Mesendoderm (in vitro differentiated cells): ENCODE data around the gene DOCK7.

Experiments used
- DNase-seq: peaks from one replicate; pipeline ENCODE4 v3.0.0; 2013
- H2AK5ac ChIP-seq: 2 replicates; pipeline ENCODE4 v1.6.1; 2013; ENCODE audit warnings: low read length, inconsistent platforms
- H2BK120ac ChIP-seq: 2 replicates; pipeline ENCODE4 v1.6.1; 2013; ENCODE audit warnings: low read depth, mild to moderate bottlenecking, low read length, moderate library complexity, mixed read lengths
- H2BK15ac ChIP-seq: replicated peaks from 2 replicates; pipeline ENCODE4 v1.6.1; 2013; ENCODE audit warnings: low read depth, mild to moderate bottlenecking, moderate library complexity
- H2BK5ac ChIP-seq: 2 replicates; pipeline ENCODE4 v1.6.1; 2013; ENCODE audit warnings: low read length, inconsistent platforms
- H3K18ac ChIP-seq: 2 replicates; pipeline ENCODE4 v1.6.1; 2013; ENCODE audit warnings: mild to moderate bottlenecking, low read length, mixed read lengths
- H3K23ac ChIP-seq: one replicate; pipeline ENCODE4 v1.6.1; 2013; ENCODE audit warnings: low read length
- H3K27ac ChIP-seq: 2 replicates; pipeline ENCODE4 v1.5.1; 2013; ENCODE audit warnings: low read depth, mild to moderate bottlenecking, inconsistent platforms, low read length, moderate library complexity
- H3K27me3 ChIP-seq: 2 replicates; pipeline ENCODE4 v1.6.1; 2013; ENCODE audit warnings: low read length, control low read depth, mild to moderate bottlenecking, inconsistent platforms; ENCODE audit not compliant: insufficient read depth, poor library complexity
- H3K36me3 ChIP-seq: 2 replicates; pipeline ENCODE4 v1.6.1; 2013; ENCODE audit warnings: low read length, inconsistent platforms; ENCODE audit not compliant: control insufficient read depth, insufficient read depth
- H3K4ac ChIP-seq: one replicate; pipeline ENCODE4 v1.6.1; 2013; ENCODE audit warnings: low read depth, mild to moderate bottlenecking, low read length, moderate library complexity
- H3K4me1 ChIP-seq: 2 replicates; pipeline ENCODE4 v1.6.1; 2013; ENCODE audit warnings: low read depth, low read length, inconsistent platforms; ENCODE audit not compliant: control insufficient read depth
- H3K4me2 ChIP-seq: 2 replicates; pipeline ENCODE4 v1.6.1; 2013; ENCODE audit warnings: low read length
- H3K4me3 ChIP-seq: 2 replicates; pipeline ENCODE4 v1.5.1; 2013; ENCODE audit warnings: mild to moderate bottlenecking, low read length
- H3K56ac ChIP-seq: one replicate; pipeline ENCODE4 v1.6.1; 2013; ENCODE audit warnings: low read length
- H3K79me1 ChIP-seq: 2 replicates; pipeline ENCODE4 v1.6.1; 2013; ENCODE audit warnings: low read length, inconsistent platforms
- H3K79me2 ChIP-seq: 2 replicates; pipeline ENCODE4 v1.6.1; 2013; ENCODE audit warnings: mild to moderate bottlenecking, low read length; ENCODE audit not compliant: control insufficient read depth, insufficient read depth
- H3K9ac ChIP-seq: 2 replicates; pipeline ENCODE4 v1.6.1; 2013; ENCODE audit warnings: low read length, inconsistent platforms
- H4K5ac ChIP-seq: one replicate; pipeline ENCODE4 v1.6.1; 2013; ENCODE audit warnings: low read length
- H4K8ac ChIP-seq: one replicate; pipeline ENCODE4 v1.6.1; 2013; ENCODE audit warnings: low read depth, mild to moderate bottlenecking, control low read depth, low read length, moderate library complexity
- WGBS: extraction: QIAGEN DNeasy Blood & Tissue Kit; methylation state at CpG from one replicate; pipeline ENCODE4 v1.1.7; 2013; ENCODE audit warnings: low lambda C conversion rate, missing lambda C conversion rate; ENCODE audit not compliant: insufficient coverage; ENCODE audit errors: extremely low coverage; 5-methylcytosine and 5-hydroxymethylcytosine counted together

DOCK7 gene

DNA sequence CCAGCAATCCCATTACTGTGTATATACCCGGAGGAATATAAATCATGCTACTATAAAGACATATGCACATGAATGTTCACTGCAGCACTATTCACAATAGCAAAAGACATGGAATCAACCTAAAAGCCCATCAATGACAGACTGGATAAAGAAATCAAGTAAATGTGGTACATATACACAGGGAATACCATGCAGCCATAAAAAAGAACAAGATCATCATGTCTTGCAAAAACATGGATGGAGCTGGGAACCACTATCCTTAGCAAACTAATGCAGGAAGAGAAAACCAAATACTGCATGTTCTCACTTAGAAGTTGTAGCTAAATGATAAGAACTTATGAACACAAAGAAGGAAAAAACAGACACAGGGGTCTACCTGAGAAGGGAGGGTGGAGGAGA, 97.2 kb downstream of the DOCK7 start:
- Histone ChIP-seq H3K4me2 (no peak overlapping the region), H3K18ac (no peak overlapping the region), H3K23ac (no peak overlapping the region), H3K4ac (no peak overlapping the region), H3K36me3 (no peaks in the 10 kb centered on the region), H3K79me2 (no peaks in the 10 kb centered on the region), H3K27ac (no peak overlapping the region), H2BK120ac (no peak overlapping the region), H4K5ac (no peak overlapping the region), H2BK5ac (no peak overlapping the region), H2AK5ac (no peak overlapping the region), H3K27me3 (no peaks in the 10 kb centered on the region), H3K79me1 (no peaks in the 10 kb centered on the region), H3K4me3 (no peak overlapping the region), H2BK15ac (no peak overlapping the region), H4K8ac (no peak overlapping the region), H3K4me1 (no peaks in the 10 kb centered on the region), H3K56ac (no peak overlapping the region), H3K9ac (no peak overlapping the region)
- no CpG with 5 or more reads among the region's 1 CpG for WGBS
- DNase-seq = no peak

- no peak overlapping the region for H3K4ac ChIP-seq
- no CpG with 5 or more reads among the region's 4 CpGs for WGBS
- H3K23ac ChIP-seq = no peak overlapping the region
- H3K36me3 ChIP-seq = no peaks in the 10 kb centered on the region
- no peaks in the 10 kb centered on the region for H3K27me3 ChIP-seq
- H2BK5ac ChIP-seq = no peak overlapping the region
- H3K18ac ChIP-seq = no peak overlapping the region
- H2BK15ac ChIP-seq = no peak overlapping the region
- H3K4me1 ChIP-seq = no peaks in the 10 kb centered on the region
- H3K79me2 ChIP-seq = no peaks in the 10 kb centered on the region
- H4K8ac ChIP-seq = no peak overlapping the region
- H3K56ac ChIP-seq = no peak overlapping the region
- no peak overlapping the region for H2BK120ac ChIP-seq
- no peak overlapping the region for H2AK5ac ChIP-seq
- H3K79me1 ChIP-seq = no peaks in the 10 kb centered on the region
- no peak for DNase-seq
- no peak overlapping the region for H3K27ac ChIP-seq
- H3K4me3 ChIP-seq = no peak overlapping the region
- H3K4me2 ChIP-seq = no peak overlapping the region
- H3K9ac ChIP-seq = no peak overlapping the region
- H4K5ac ChIP-seq = no peak overlapping the region
These were observed 97.8 kb downstream of the DOCK7 start for GRCh38 chr1:62590255-62590969.

- Histone ChIP-seq H4K5ac (no peak overlapping the region), H3K79me2 (no peaks in the 10 kb centered on the region), H2BK15ac (no peak overlapping the region), H3K36me3 (no peaks in the 10 kb centered on the region), H3K23ac (no peak overlapping the region), H4K8ac (no peak overlapping the region), H3K9ac (no peak overlapping the region), H3K56ac (no peak overlapping the region), H3K4me2 (no peak overlapping the region), H2BK5ac (no peak overlapping the region), H3K27me3 (no peaks in the 10 kb centered on the region), H3K79me1 (no peaks in the 10 kb centered on the region), H2AK5ac (no peak overlapping the region), H2BK120ac (no peak overlapping the region), H3K18ac (no peak overlapping the region), H3K4ac (no peak overlapping the region), H3K4me1 (no peaks in the 10 kb centered on the region), H3K27ac (no peak overlapping the region), H3K4me3 (no peak overlapping the region)
- WGBS = no CpG with 5 or more reads among the region's 3 CpGs
- no peak for DNase-seq
These were observed 98.9 kb downstream of the DOCK7 start for GRCh38 chr1:62589321-62589720.

- Histone ChIP-seq H3K56ac (no peak overlapping the region), H3K36me3 (no peaks in the 10 kb centered on the region), H2AK5ac (no peak overlapping the region), H3K9ac (no peak overlapping the region), H3K79me1 (no peaks in the 10 kb centered on the region), H3K4me2 (no peak overlapping the region), H2BK120ac (no peak overlapping the region), H3K4ac (no peak overlapping the region), H2BK5ac (no peak overlapping the region), H4K8ac (no peak overlapping the region), H3K23ac (no peak overlapping the region), H3K27ac (no peak overlapping the region), H3K18ac (no peak overlapping the region), H3K79me2 (no peaks in the 10 kb centered on the region), H3K27me3 (no peaks in the 10 kb centered on the region), H4K5ac (no peak overlapping the region), H2BK15ac (no peak overlapping the region), H3K4me1 (no peaks in the 10 kb centered on the region), H3K4me3 (no peak overlapping the region)
- no peak for DNase-seq
These were observed 100.2 kb downstream of the DOCK7 start for GRCh38 chr1:62588000-62588399.

DNA sequence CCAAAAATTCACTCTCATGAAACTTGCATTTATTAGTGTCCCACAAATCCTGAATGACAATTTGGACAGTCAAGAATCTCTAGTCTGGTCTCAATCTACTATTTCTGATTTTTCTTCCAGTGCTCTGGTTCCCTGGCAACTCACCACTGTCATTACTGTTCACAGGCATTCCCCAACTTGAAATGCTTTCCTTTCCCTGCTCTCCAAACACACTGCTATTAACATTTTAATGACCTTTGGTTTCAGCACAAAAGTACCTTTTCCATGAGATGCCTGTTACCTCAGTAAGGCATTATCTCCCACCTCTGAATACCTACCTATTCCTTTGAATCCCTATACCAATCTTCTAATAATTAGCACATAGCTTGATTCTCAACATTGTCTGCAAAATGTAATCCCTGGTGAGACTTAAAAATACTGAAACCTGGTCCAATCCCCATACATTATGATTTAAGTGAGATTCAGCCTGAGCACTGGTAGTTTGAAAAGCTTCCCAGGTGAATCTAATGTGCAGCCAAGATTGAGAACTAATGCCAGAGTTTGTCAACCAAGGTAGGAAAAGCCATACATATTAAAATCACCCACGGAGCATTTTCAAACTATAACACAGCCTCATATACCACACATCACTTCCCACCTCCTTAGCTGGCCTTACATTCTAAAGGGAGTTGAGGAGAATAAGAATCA, 102.6 kb downstream of the DOCK7 start:
- DNase-seq = peak; percentile 20
- no peak overlapping the region for H3K23ac ChIP-seq
- H2BK5ac ChIP-seq = no peak overlapping the region
- H3K56ac ChIP-seq = no peak overlapping the region
- no peak overlapping the region for H2BK120ac ChIP-seq
- H3K4me1 ChIP-seq = no peaks in the 10 kb centered on the region
- no peaks in the 10 kb centered on the region for H3K79me2 ChIP-seq
- H3K9ac ChIP-seq = no peak overlapping the region
- no peak overlapping the region for H2AK5ac ChIP-seq
- no peak overlapping the region for H3K4ac ChIP-seq
- no peak overlapping the region for H3K18ac ChIP-seq
- no peak overlapping the region for H3K4me3 ChIP-seq
- no peak overlapping the region for H4K8ac ChIP-seq
- no peak overlapping the region for H3K27ac ChIP-seq
- no peaks in the 10 kb centered on the region for H3K27me3 ChIP-seq
- no peaks in the 10 kb centered on the region for H3K36me3 ChIP-seq
- H3K4me2 ChIP-seq = no peak overlapping the region
- no peaks in the 10 kb centered on the region for H3K79me1 ChIP-seq
- H2BK15ac ChIP-seq = no peak overlapping the region
- H4K5ac ChIP-seq = no peak overlapping the region
- no CpG with 5 or more reads among the region's 1 CpG for WGBS

- no CpG with 5 or more reads among the region's 2 CpGs for WGBS
- Histone ChIP-seq H3K4me1 (no peaks in the 10 kb centered on the region), H2AK5ac (no peak overlapping the region), H2BK5ac (no peak overlapping the region), H4K5ac (no peak overlapping the region), H3K4me2 (no peak overlapping the region), H3K79me1 (no peaks in the 10 kb centered on the region), H3K79me2 (no peaks in the 10 kb centered on the region), H2BK120ac (no peak overlapping the region), H3K23ac (no peak overlapping the region), H3K4ac (no peak overlapping the region), H3K36me3 (no peaks in the 10 kb centered on the region), H3K56ac (no peak overlapping the region), H4K8ac (no peak overlapping the region), H2BK15ac (no peak overlapping the region), H3K4me3 (no peak overlapping the region), H3K27ac (no peak overlapping the region), H3K9ac (no peak overlapping the region), H3K18ac (no peak overlapping the region), H3K27me3 (no peaks in the 10 kb centered on the region)
- DNase-seq = no peak
These were observed 114.5 kb downstream of the DOCK7 start for GRCh38 chr1:62573675-62574074.
